Liver (tissue), 9 donors: ENCODE results near the gene PDE4C. TPM values are rescaled to one million over a fixed set of nuclear protein-coding genes. Genes with fewer than 3 reads are reported as not detected.

Experiments used
- DNase-seq: peaks from one replicate; pipeline ENCODE4 v3.0.0-alpha.2; 2017; ENCODE audit warnings: low spot score
- H3K27ac ChIP-seq, 2 donors: one replicate each; pipeline ENCODE4 v1.7.0; 2013; ENCODE audit warnings: inconsistent platforms in 2 of 2, low read length in 2 of 2, control low read depth in 1 of 2, low read depth in 1 of 2, mild to moderate bottlenecking in 1 of 2
- H3K27me3 ChIP-seq, 4 donors: one replicate each; pipeline versions ENCODE4 v1.6.1 to v1.7.0; 2013; ENCODE audit warnings: low read length in 3 of 4, inconsistent platforms in 1 of 4, mild to moderate bottlenecking in 1 of 4, moderate library complexity in 1 of 4; ENCODE audit not compliant: control insufficient read depth in 4 of 4, insufficient read depth in 4 of 4
- H3K36me3 ChIP-seq, 4 donors: one replicate each; pipeline versions ENCODE4 v1.6.1 to v1.7.0; 2013; ENCODE audit warnings: low read length in 3 of 4, mild to moderate bottlenecking in 3 of 4, low read depth in 1 of 4, moderate library complexity in 1 of 4; ENCODE audit not compliant: control insufficient read depth in 4 of 4, insufficient read depth in 3 of 4
- H3K4me1 ChIP-seq, 4 donors: one replicate each; pipeline versions ENCODE4 v1.6.1 to v1.7.0; 2013; ENCODE audit warnings: low read length in 3 of 4, mild to moderate bottlenecking in 3 of 4, moderate library complexity in 1 of 4; ENCODE audit not compliant: control insufficient read depth in 4 of 4, insufficient read depth in 4 of 4
- H3K4me3 ChIP-seq, 3 donors: one replicate each; pipeline versions ENCODE4 v1.6.1 to v1.7.0; 2013; ENCODE audit warnings: low read length in 3 of 3, control low read depth in 1 of 3, low read depth in 1 of 3, mild to moderate bottlenecking in 1 of 3
- H3K9ac ChIP-seq, 2 donors: one replicate each; pipeline ENCODE4 v1.7.0; 2013; ENCODE audit warnings: low read length in 2 of 2, mild to moderate bottlenecking in 2 of 2, moderate library complexity in 2 of 2, control low read depth in 1 of 2, low read depth in 1 of 2
- H3K9me3 ChIP-seq, 4 donors: one replicate each; pipeline versions ENCODE4 v1.6.1 to v1.7.0; 2013; ENCODE audit warnings: low read length in 3 of 4; ENCODE audit not compliant: control insufficient read depth in 4 of 4
- EGR1 ChIP-seq, 2 donors: IDR thresholded peaks; 2 replicates each; pipeline ENCODE4 v1.6.1; 2016 to 2018; ENCODE audit warnings: antibody characterized with exemption in 2 of 2, low read depth in 2 of 2
- FOXA1 ChIP-seq: IDR thresholded peaks from 2 replicates; pipeline ENCODE4 v1.6.1; 2016; ENCODE audit warnings: antibody characterized with exemption
- FOXA2 ChIP-seq: IDR thresholded peaks from 2 replicates; pipeline ENCODE4 v1.6.1; 2016; ENCODE audit warnings: antibody characterized with exemption
- GABPA ChIP-seq, 2 donors: IDR thresholded peaks in 1 of 2; conservative IDR thresholded peaks in 1 of 2; 2 replicates each; pipeline ENCODE4 v1.6.1; 2016; ENCODE audit warnings: antibody characterized with exemption in 2 of 2, mild to moderate bottlenecking in 1 of 2, moderate library complexity in 1 of 2
- HNF4A ChIP-seq, 2 donors: conservative IDR thresholded peaks; 2 replicates each; pipeline ENCODE4 v1.6.1; 2016; ENCODE audit warnings: antibody characterized with exemption in 2 of 2, mild to moderate bottlenecking in 2 of 2
- HNF4G ChIP-seq: IDR thresholded peaks from 2 replicates; pipeline ENCODE4 v1.6.1; 2016; ENCODE audit warnings: antibody characterized with exemption
- JUND ChIP-seq, 2 donors: IDR thresholded peaks; 2 replicates each; pipeline ENCODE4 v1.6.1; 2016; ENCODE audit warnings: antibody characterized with exemption in 2 of 2
- NR2F2 ChIP-seq: IDR thresholded peaks from 2 replicates; pipeline ENCODE4 v1.6.1; 2016; ENCODE audit warnings: antibody characterized with exemption
- RAD21 ChIP-seq, 2 donors: IDR thresholded peaks; 2 replicates each; pipeline ENCODE4 v1.6.1; 2016; ENCODE audit warnings: antibody characterized with exemption in 2 of 2, mild to moderate bottlenecking in 2 of 2
- REST ChIP-seq: IDR thresholded peaks from 2 replicates; pipeline ENCODE4 v1.6.1; 2016; ENCODE audit warnings: antibody characterized with exemption, mild to moderate bottlenecking
- RXRA ChIP-seq, 2 donors: IDR thresholded peaks; 2 replicates each; pipeline ENCODE4 v1.6.1; 2017 to 2018; ENCODE audit warnings: antibody characterized with exemption in 2 of 2, mild to moderate bottlenecking in 1 of 2
- SP1 ChIP-seq: IDR thresholded peaks from 2 replicates; pipeline ENCODE4 v1.6.1; 2018; ENCODE audit warnings: antibody characterized with exemption, mild to moderate bottlenecking
- TAF1 ChIP-seq: conservative IDR thresholded peaks from 2 replicates; pipeline ENCODE4 v1.6.1; 2016; ENCODE audit warnings: antibody characterized with exemption, mild to moderate bottlenecking
- YY1 ChIP-seq: IDR thresholded peaks from 2 replicates; pipeline ENCODE4 v1.6.1; 2016; ENCODE audit warnings: antibody characterized with exemption, mild to moderate bottlenecking
- ZBTB33 ChIP-seq: IDR thresholded peaks from 2 replicates; pipeline ENCODE4 v1.6.1; 2016; ENCODE audit warnings: antibody characterized with exemption
- WGBS: extraction: QIAGEN DNeasy Blood & Tissue Kit; methylation state at CpG from one replicate; pipeline ENCODE4 v1.1.7; 2013; 5-methylcytosine and 5-hydroxymethylcytosine counted together
- polyA plus RNA-seq, 2 donors: library from polyadenylated mRNA; stranded (reverse) in 1 of 2; unstranded in 1 of 2; fragments of 200-250 nt in 1 of 2; fragments of >200 nt in 1 of 2; fragmentation: Nextera tagmentation in 1 of 2; extraction: Ambion mirVana in 1 of 2; gene quantifications; one replicate each; pipeline versions ENCODE4 v1.2.1 to v1.2.3, GENCODE V29; 2013 to 2015
- total RNA-seq, 2 donors: library from RNA; depleted of rRNA; stranded (reverse); fragments of >200 nt; gene quantifications; one replicate each; pipeline ENCODE4 v1.2.3, GENCODE V29; 2014
- TF ChIP-seq, protein P1 (sequence below): fragments of 150-350 bp; IDR thresholded peaks from 2 replicates; pipeline ENCODE4 v1.5.1; 2017; ENCODE audit warnings: improper control_type of control experiment, low read depth, low read length; ENCODE audit not compliant: missing input control
- TF ChIP-seq, protein P2 (sequence below): IDR thresholded peaks from 2 replicates; pipeline ENCODE4 v1.6.1; 2016; ENCODE audit warnings: antibody characterized with exemption
- TF ChIP-seq, protein P3 (sequence below): IDR thresholded peaks from 2 replicates; pipeline ENCODE4 v1.6.1; 2016; ENCODE audit warnings: antibody characterized with exemption
- donor health status: healthy.
- donor health status: healthy.
- donor health status: healthy.
- donor health status: healthy.
- donor health status: healthy.

Gene PDE4C
- total and polyA plus RNA-seq, 4 donors: 0.23 to 0.75 (median 0.51) TPM; not detected in 1

DNA sequence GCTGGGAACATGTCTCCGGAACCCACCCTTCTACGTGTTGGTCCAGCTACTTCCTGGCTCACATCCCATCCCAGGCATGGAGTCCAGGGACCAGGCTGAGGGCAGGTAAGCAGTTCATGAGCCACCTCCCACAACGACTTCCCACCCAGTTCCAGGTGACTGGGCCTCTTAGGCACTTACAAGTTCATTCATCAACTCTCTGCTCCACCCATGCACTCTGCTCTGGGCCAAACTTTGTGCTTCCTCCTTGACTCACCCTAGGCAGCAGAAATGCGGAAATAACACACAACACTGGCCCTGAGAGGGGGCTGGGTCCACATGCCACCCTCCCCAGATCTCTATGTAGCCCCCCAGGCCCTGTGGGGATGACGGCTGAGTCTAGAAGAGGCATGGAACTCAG, 27.5 kb upstream of the PDE4C start:
- TF ChIP-seq GABPA (IDR thresholded peaks at IDR 0.05 in 1 of 2, conservative IDR thresholded peaks at IDR 0.05 in 1 of 2) (no peak), FOXA1 (no peak), EGR1 (IDR thresholded peaks at IDR 0.05; ENCODE audit: low read depth in 2 of 2) (no peak), RXRA (IDR thresholded peaks at IDR 0.05) (no peak), RAD21 (IDR thresholded peaks at IDR 0.05) (no peak), REST (no peak), TAF1 (no peak), JUND (IDR thresholded peaks at IDR 0.05) (no peak), YY1 (no peak), ZBTB33 (no peak), NR2F2 (no peak), HNF4G (no peak), HNF4A (conservative IDR thresholded peaks at IDR 0.05) (no peak), SP1 (no peak)
- TF ChIP-seq, protein P1, sequence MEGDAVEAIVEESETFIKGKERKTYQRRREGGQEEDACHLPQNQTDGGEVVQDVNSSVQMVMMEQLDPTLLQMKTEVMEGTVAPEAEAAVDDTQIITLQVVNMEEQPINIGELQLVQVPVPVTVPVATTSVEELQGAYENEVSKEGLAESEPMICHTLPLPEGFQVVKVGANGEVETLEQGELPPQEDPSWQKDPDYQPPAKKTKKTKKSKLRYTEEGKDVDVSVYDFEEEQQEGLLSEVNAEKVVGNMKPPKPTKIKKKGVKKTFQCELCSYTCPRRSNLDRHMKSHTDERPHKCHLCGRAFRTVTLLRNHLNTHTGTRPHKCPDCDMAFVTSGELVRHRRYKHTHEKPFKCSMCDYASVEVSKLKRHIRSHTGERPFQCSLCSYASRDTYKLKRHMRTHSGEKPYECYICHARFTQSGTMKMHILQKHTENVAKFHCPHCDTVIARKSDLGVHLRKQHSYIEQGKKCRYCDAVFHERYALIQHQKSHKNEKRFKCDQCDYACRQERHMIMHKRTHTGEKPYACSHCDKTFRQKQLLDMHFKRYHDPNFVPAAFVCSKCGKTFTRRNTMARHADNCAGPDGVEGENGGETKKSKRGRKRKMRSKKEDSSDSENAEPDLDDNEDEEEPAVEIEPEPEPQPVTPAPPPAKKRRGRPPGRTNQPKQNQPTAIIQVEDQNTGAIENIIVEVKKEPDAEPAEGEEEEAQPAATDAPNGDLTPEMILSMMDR: no peak
- TF ChIP-seq, protein P2, sequence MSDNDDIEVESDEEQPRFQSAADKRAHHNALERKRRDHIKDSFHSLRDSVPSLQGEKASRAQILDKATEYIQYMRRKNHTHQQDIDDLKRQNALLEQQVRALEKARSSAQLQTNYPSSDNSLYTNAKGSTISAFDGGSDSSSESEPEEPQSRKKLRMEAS: no peak
- TF ChIP-seq, protein P3, sequence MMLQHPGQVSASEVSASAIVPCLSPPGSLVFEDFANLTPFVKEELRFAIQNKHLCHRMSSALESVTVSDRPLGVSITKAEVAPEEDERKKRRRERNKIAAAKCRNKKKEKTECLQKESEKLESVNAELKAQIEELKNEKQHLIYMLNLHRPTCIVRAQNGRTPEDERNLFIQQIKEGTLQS: no peak
- Histone ChIP-seq H3K9ac (no peak overlapping the region), H3K4me3 (no peak overlapping the region), H3K27me3 (no peaks in the 10 kb centered on the region), H3K4me1 (no peaks in the 10 kb centered on the region), H3K27ac (no peak overlapping the region), H3K36me3 (no peaks in the 10 kb centered on the region), H3K9me3 (no peaks in the 10 kb centered on the region)
- no peak for DNase-seq
- WGBS: 47% methylated on average over 5 of the region's 5 CpGs

GRCh38 chr19:18253130-18253529, 26.9 kb upstream of the PDE4C start:
- Histone ChIP-seq H3K4me3 (no peak overlapping the region), H3K27ac (no peak overlapping the region), H3K27me3 (no peaks in the 10 kb centered on the region), H3K9ac (no peak overlapping the region), H3K4me1 (no peaks in the 10 kb centered on the region), H3K36me3 (no peaks in the 10 kb centered on the region), H3K9me3 (no peaks in the 10 kb centered on the region)
- WGBS: 83% methylated on average over 4 of the region's 4 CpGs
- no peak for DNase-seq
- TF ChIP-seq NR2F2: no peak
- TF ChIP-seq FOXA2: no peak
- no peak for TF ChIP-seq RAD21 (IDR thresholded peaks at IDR 0.05)
